ENCODE measurements around the gene MCF2L2. TPM values are rescaled to one million over a fixed set of nuclear protein-coding genes. Genes with fewer than 3 reads are reported as not detected.

MCF2L2 gene
- polyA plus RNA-seq, 1 experiment, result not detected

DNA sequence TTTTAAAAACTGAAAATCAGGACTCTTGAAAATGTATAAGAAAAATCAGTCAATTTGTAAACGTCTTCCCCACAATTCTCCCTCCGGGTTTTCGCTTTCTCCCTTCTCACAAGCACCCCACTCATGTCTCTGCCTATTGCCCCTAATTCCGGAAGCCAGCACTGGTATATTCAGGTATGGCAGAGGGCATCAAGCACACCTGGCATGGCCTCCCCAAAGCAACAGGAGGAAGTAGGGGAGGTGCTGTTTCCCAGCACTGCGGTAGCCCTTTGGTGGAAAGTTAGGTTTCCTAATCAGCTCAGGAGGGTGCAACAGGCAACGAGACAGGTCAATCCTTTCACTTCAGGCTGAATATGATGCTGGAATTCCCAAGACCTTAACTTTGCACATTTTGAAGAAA is 296.0 kb downstream of the MCF2L2 start:
- ChIA-PET POLR2A (no interaction called here), CTCF (interaction anchor here (0.9 to 1.0 kb wide), 2 partner anchors 52 to 250 kb away, joined by 3 read pairs; no protein-coding TSS in a partner anchor)
- Histone ChIP-seq H3K27ac (ENCODE audit: low read depth, low read length) (no peak overlapping the region), H3K9me3 (ENCODE audit: control insufficient read depth, insufficient read depth, low read length) (no peaks in the 10 kb centered on the region; the same call in 1 of the 2 replicates), H3K4me3 (ENCODE audit: low read depth, low read length) (no peak overlapping the region), H3K27me3 (ENCODE audit: control insufficient read depth, insufficient read depth, low read length) (peaks cover 8% of the 10 kb centered on the region)
- no peak for TF ChIP-seq CTCF (IDR thresholded peaks at IDR 0.05; ENCODE audit: low read depth, low read length)
- no peak for DNase-seq (ENCODE audit: low read depth, low spot score)

DNA sequence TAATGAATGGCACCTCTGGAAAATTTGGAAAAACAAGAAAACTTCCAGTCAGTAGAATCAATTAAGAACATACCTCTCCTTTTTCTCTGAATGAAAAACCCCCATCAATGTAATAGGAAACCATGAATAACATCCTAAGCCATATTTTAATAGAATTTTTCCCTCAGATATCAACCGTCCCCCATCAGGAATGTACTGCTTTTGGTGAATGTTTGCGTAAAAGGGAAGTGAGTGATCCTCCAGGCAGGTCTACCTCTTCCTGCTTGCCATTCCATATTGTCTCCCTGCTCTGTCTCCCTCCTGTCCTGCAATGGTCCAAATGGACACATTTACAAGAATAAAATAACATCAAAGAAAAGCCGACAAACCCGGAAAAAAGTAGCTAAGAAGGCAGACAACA is 296.7 kb downstream of the MCF2L2 start:
- ChIA-PET CTCF (no interaction called here), POLR2A (no interaction called here)
- TF ChIP-seq CTCF (IDR thresholded peaks at IDR 0.05; ENCODE audit: low read depth, low read length), result no peak
- no peak for DNase-seq (ENCODE audit: low read depth, low spot score)
- H3K4me3 ChIP-seq (ENCODE audit: low read depth, low read length), result no peak overlapping the region
- H3K9me3 ChIP-seq (ENCODE audit: control insufficient read depth, insufficient read depth, low read length), result no peaks in the 10 kb centered on the region; the same call in 1 of the 2 replicates
- no peak overlapping the region for H3K27ac ChIP-seq (ENCODE audit: low read depth, low read length)
- peaks cover 8% of the 10 kb centered on the region for H3K27me3 ChIP-seq (ENCODE audit: control insufficient read depth, insufficient read depth, low read length)

GRCh38 chr3:183131186-183131725 is 297.2 kb downstream of the MCF2L2 start:
- no peak overlapping the region for H3K4me3 ChIP-seq (ENCODE audit: low read depth, low read length)
- no peak for TF ChIP-seq CTCF (IDR thresholded peaks at IDR 0.05; ENCODE audit: low read depth, low read length)
- H3K27ac ChIP-seq (ENCODE audit: low read depth, low read length), result no peak overlapping the region
- CTCF ChIA-PET, result interaction anchor here (0.6 kb wide), 1 partner anchor 10 kb away, joined by 3 read pairs; no protein-coding TSS in a partner anchor
- DNase-seq (ENCODE audit: low read depth, low spot score), result no peak
- peaks cover 8% of the 10 kb centered on the region for H3K27me3 ChIP-seq (ENCODE audit: control insufficient read depth, insufficient read depth, low read length)
- POLR2A ChIA-PET, result no interaction called here
- H3K9me3 ChIP-seq (ENCODE audit: control insufficient read depth, insufficient read depth, low read length), result no peaks in the 10 kb centered on the region; the same call in 1 of the 2 replicates

DNA sequence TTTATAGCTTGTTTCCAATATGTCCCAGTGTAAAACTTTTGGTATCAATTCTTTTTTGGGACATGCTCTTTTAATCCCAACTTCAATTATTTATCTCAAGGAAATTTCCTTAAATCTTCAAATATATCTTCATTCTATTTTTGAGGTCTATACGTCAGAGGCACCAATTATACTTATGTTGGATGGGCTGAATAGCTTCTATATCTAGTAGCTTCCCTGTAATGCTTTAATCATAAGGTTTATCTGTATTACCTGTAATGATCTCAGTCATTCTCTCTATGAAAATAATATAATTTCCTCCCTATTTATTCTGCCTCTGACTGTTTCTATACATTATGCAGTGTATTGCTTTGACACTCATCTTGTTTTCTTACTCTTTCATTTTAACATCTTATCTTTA is 299.2 kb downstream of the MCF2L2 start:
- POLR2A ChIA-PET, result no interaction called here
- Histone ChIP-seq H3K27me3 (ENCODE audit: control insufficient read depth, insufficient read depth, low read length) (peaks cover 6% of the 10 kb centered on the region), H3K4me3 (ENCODE audit: low read depth, low read length) (no peak overlapping the region), H3K27ac (ENCODE audit: low read depth, low read length) (no peak overlapping the region), H3K9me3 (ENCODE audit: control insufficient read depth, insufficient read depth, low read length) (no peaks in the 10 kb centered on the region; the same call in 1 of the 2 replicates)
- no peak for TF ChIP-seq CTCF (IDR thresholded peaks at IDR 0.05; ENCODE audit: low read depth, low read length)
- no peak for DNase-seq (ENCODE audit: low read depth, low spot score)
- CTCF ChIA-PET, result interaction anchor here (1.2 kb wide), 1 partner anchor 257 kb away, joined by 3 read pairs; no protein-coding TSS in a partner anchor

DNA sequence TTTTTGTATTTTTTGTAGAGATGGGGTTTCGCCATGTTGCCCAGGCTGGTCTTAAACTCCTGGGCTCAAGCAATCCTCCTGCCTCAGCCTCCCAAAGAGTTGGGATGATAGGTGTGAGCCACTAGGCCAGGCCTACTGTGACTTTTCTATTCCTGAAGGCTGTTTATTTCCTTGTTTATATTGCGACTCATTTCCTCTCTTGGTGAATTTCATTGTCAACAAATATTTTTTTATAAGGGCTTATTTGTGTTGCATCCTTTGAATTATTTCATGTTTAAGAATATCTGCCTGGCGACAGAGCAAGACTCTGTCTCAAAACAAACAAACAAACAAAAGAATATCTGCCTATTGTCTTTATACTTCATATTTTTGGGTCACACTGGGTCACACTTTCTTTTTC is 299.7 kb downstream of the MCF2L2 start:
- POLR2A ChIA-PET, result no interaction called here
- no peak for DNase-seq (ENCODE audit: low read depth, low spot score)

More for the DNA sequence above, 299.7 kb downstream of the MCF2L2 start:
- Histone ChIP-seq H3K9me3 (ENCODE audit: control insufficient read depth, insufficient read depth, low read length) (no peaks in the 10 kb centered on the region; the same call in 1 of the 2 replicates), H3K4me3 (ENCODE audit: low read depth, low read length) (no peak overlapping the region), H3K27ac (ENCODE audit: low read depth, low read length) (no peak overlapping the region), H3K27me3 (ENCODE audit: control insufficient read depth, insufficient read depth, low read length) (peaks cover 6% of the 10 kb centered on the region)
- CTCF ChIA-PET, result interaction anchor here (0.7 to 1.2 kb wide), 3 partner anchors 253 to 257 kb away, joined by 3 to 7 read pairs (median 3); no protein-coding TSS in a partner anchor
- no peak for TF ChIP-seq CTCF (IDR thresholded peaks at IDR 0.05; ENCODE audit: low read depth, low read length)

Small RNA genes lying within 50 kb of the gene (small RNA-seq; reads per million reads assigned to genes)
- gene RF00092 (ENCODE audit: insufficient read length, low read depth) (not detected), gene RF00394 (ENCODE audit: insufficient read length, low read depth) (not detected), gene RF01241 (ENCODE audit: insufficient read length, low read depth) (not detected), gene RNA5SP151 (ENCODE audit: insufficient read length, low read depth) (not detected), gene SNORA63D (ENCODE audit: insufficient read length, low read depth) (not detected)

Other genes with a start within 250 kb of the MCF2L2 start
- gene B3GNT5, start 175.4 kb downstream of the MCF2L2 start, polyA plus RNA-seq (2011; rRNA removed), result 2.0 and 2.9 TPM in 2 replicates
- not detected in 2 replicates for gene KLHL6, start 127.1 kb upstream of the MCF2L2 start, polyA plus RNA-seq (2011; rRNA removed)
- 26.4 and 33.6 TPM in 2 replicates for gene KLHL24, start 207.0 kb upstream of the MCF2L2 start, polyA plus RNA-seq (2011; rRNA removed)

Data from AG04450 (cell line).